ENCODE results near the gene CADM1. TPM values are rescaled to one million over a fixed set of nuclear protein-coding genes. Genes with fewer than 3 reads are reported as not detected.

Gene CADM1
- total RNA-seq, 1 experiment from 2014 or later = 0.79 TPM

- Histone ChIP-seq H3K27ac (ENCODE audit: low read depth, low read length) (no peak overlapping the region), H3K4me3 (replicated peaks in 1 of 2; ENCODE audit: low read depth in 1 of 2, low read length in 2 of 2) (no peak overlapping the region), H3K9ac (ENCODE audit: low read length) (no peak overlapping the region), H3K27me3 (ENCODE audit: insufficient read depth, low read length) (no peaks in the 10 kb centered on the region), H3K4me1 (ENCODE audit: control insufficient read depth in 1 of 2, insufficient read depth in 2 of 2, low read length in 2 of 2) (no peaks in the 10 kb centered on the region), H3K4me2 (ENCODE audit: low read length) (no peak overlapping the region), H3K9me2 (ENCODE audit: insufficient read depth) (no peaks in the 10 kb centered on the region), H3K79me2 (ENCODE audit: insufficient read depth, low read length) (no peaks in the 10 kb centered on the region), H4K20me1 (ENCODE audit: insufficient read depth) (no peaks in the 10 kb centered on the region), H3K36me3 (ENCODE audit: control insufficient read depth in 1 of 2, insufficient read depth in 2 of 2, low read length in 2 of 2) (no peaks in the 10 kb centered on the region), H2AFZ (ENCODE audit: low read depth, low read length, poor library complexity, severe bottlenecking) (no peak overlapping the region), H3K9me3 (ENCODE audit: control insufficient read depth in 1 of 2, insufficient read depth in 1 of 2, low read depth in 1 of 2, low read length in 2 of 2) (peaks cover 0 to 4% of the 10 kb centered on the region in 2 experiments; a peak in 1 of 4 replicates)
- ATAC-seq (no peak), DNase-seq (ENCODE audit: low read depth, low spot score) (no peak)
- BruUV-seq (replicated peaks) = no TSS peak
- ChIA-PET RAD21 (ENCODE audit: low non-redundant PET in 1 of 2, low total read pairs in 2 of 2, uncharacterized antibody in 2 of 2, unreplicated experiment in 2 of 2) (no interaction called here), POLR2A (no interaction called here), CTCF (no interaction called here)
- intact Hi-C loops (cut with micrococcal nuclease) = no loop called here
- no peak for TF ChIP-seq JUND (IDR thresholded peaks at IDR 0.05)
- TF ChIP-seq TCF7L2 (IDR thresholded peaks at IDR 0.05; ENCODE audit: borderline replicate concordance, extremely low read depth, insufficient read depth, insufficient read length) = no peak
- no peak for TF ChIP-seq YY1 (IDR thresholded peaks at IDR 0.05; ENCODE audit: extremely low read depth, insufficient replicate concordance, low read depth, low read length)
- TF ChIP-seq SIN3A (IDR thresholded peaks at IDR 0.05; ENCODE audit: low read depth) = no peak
- no peak for TF ChIP-seq POLR2A (IDR thresholded peaks at IDR 0.05; ENCODE audit: borderline replicate concordance, extremely low read depth, insufficient read depth, insufficient read length)
- no peak for TF ChIP-seq EGR1 (IDR thresholded peaks at IDR 0.05; ENCODE audit: low read depth)
- no peak for TF ChIP-seq ZNF274 (IDR thresholded peaks at IDR 0.05; ENCODE audit: low read depth, low read length)
- TF ChIP-seq MAX (IDR thresholded peaks at IDR 0.05) = no peak
- TF ChIP-seq ELF1 (IDR thresholded peaks at IDR 0.05; ENCODE audit: borderline replicate concordance, low read depth) = no peak
- TF ChIP-seq CBX3 (IDR thresholded peaks at IDR 0.05; ENCODE audit: low read depth) = no peak
- TF ChIP-seq EZH2 (IDR thresholded peaks at IDR 0.05) = no peak
- no peak for TF ChIP-seq RAD21 (IDR thresholded peaks at IDR 0.05; ENCODE audit: low read depth)
- TF ChIP-seq EZH2phosphoT487 (IDR thresholded peaks at IDR 0.05; ENCODE audit: borderline replicate concordance) = no peak
- TF ChIP-seq SRF (IDR thresholded peaks at IDR 0.05; ENCODE audit: low read depth) = no peak
Observed at GRCh38 chr11:115197031-115197430, 307.2 kb downstream of the CADM1 start.

- Histone ChIP-seq H4K20me1 (ENCODE audit: insufficient read depth) (no peaks in the 10 kb centered on the region), H3K27ac (ENCODE audit: low read depth, low read length) (no peak overlapping the region), H3K79me2 (ENCODE audit: insufficient read depth, low read length) (no peaks in the 10 kb centered on the region), H3K9me2 (ENCODE audit: insufficient read depth) (no peaks in the 10 kb centered on the region), H2AFZ (ENCODE audit: low read depth, low read length, poor library complexity, severe bottlenecking) (no peak overlapping the region), H3K4me1 (ENCODE audit: control insufficient read depth in 1 of 2, insufficient read depth in 2 of 2, low read length in 2 of 2) (no peaks in the 10 kb centered on the region), H3K27me3 (ENCODE audit: insufficient read depth, low read length) (no peaks in the 10 kb centered on the region), H3K4me2 (ENCODE audit: low read length) (no peak overlapping the region), H3K9me3 (ENCODE audit: control insufficient read depth in 1 of 2, insufficient read depth in 1 of 2, low read depth in 1 of 2, low read length in 2 of 2) (peaks cover 0 to 3% of the 10 kb centered on the region in 2 experiments; a peak in 1 of 4 replicates), H3K9ac (ENCODE audit: low read length) (no peak overlapping the region), H3K36me3 (ENCODE audit: control insufficient read depth in 1 of 2, insufficient read depth in 2 of 2, low read length in 2 of 2) (no peaks in the 10 kb centered on the region), H3K4me3 (replicated peaks in 1 of 2; ENCODE audit: low read depth in 1 of 2, low read length in 2 of 2) (no peak overlapping the region)
- ChIA-PET RAD21 (ENCODE audit: low non-redundant PET in 1 of 2, low total read pairs in 2 of 2, uncharacterized antibody in 2 of 2, unreplicated experiment in 2 of 2) (no interaction called here), POLR2A (no interaction called here), CTCF (no interaction called here)
- DNase-seq (ENCODE audit: low read depth, low spot score) = no peak
- no peak for ATAC-seq
- intact Hi-C loops (cut with micrococcal nuclease) = no loop called here
- BruUV-seq (replicated peaks) = no TSS peak
- TF ChIP-seq REST (IDR thresholded peaks at IDR 0.05; ENCODE audit: low read depth) = no peak
- no peak for TF ChIP-seq TCF7L2 (IDR thresholded peaks at IDR 0.05; ENCODE audit: borderline replicate concordance, extremely low read depth, insufficient read depth, insufficient read length)
- no peak for TF ChIP-seq CTCF (IDR thresholded peaks at IDR 0.05 in 2 of 3, conservative IDR thresholded peaks at IDR 0.05 in 1 of 3; ENCODE audit: borderline replicate concordance in 1 of 3, insufficient read depth in 1 of 3, low read depth in 2 of 3, low read length in 2 of 3)
- TF ChIP-seq ZNF274 (IDR thresholded peaks at IDR 0.05; ENCODE audit: low read depth, low read length) = no peak
- no peak for TF ChIP-seq MAX (IDR thresholded peaks at IDR 0.05)
- TF ChIP-seq YY1 (IDR thresholded peaks at IDR 0.05; ENCODE audit: extremely low read depth, insufficient replicate concordance, low read depth, low read length) = no peak
- no peak for TF ChIP-seq EZH2 (IDR thresholded peaks at IDR 0.05)
- no peak for TF ChIP-seq JUND (IDR thresholded peaks at IDR 0.05)
Observed at GRCh38 chr11:115194802-115195110, 309.5 kb downstream of the CADM1 start.

Data from HCT116 (cell line).